AG04449 (cell line): Measurements from ENCODE around the gene ATP11B.

Experiments used
- CTCF ChIA-PET: fragments of 350-600 bp; formaldehyde crosslinking; extraction: SDS; loops from one replicate; lab custom pipeline; 2021; ENCODE audit warnings: antibody characterized with exemption; lab: Yijun Ruan, JAX
- POLR2A ChIA-PET: fragments of 400-600, 350-600 bp; formaldehyde crosslinking; extraction: SDS; loops from one replicate; lab custom pipeline; 2020; ENCODE audit warnings: antibody characterized with exemption, inconsistent platforms; lab: Yijun Ruan, JAX
- DNase-seq: peaks from one replicate; pipeline ENCODE4 v3.0.0-alpha.2; 2010; ENCODE audit warnings: low read depth, low spot score
- H3K4me3 ChIP-seq: 2 replicates; pipeline ENCODE4 v1.5.1; 2011; ENCODE audit warnings: low read depth, mild to moderate bottlenecking, control low read depth, low read length
- CTCF ChIP-seq: IDR thresholded peaks from one replicate; pipeline ENCODE4 v1.5.1; 2011; ENCODE audit warnings: mild to moderate bottlenecking, moderate library complexity, low read length, control low read depth, inconsistent platforms; ENCODE audit not compliant: insufficient read depth; ENCODE audit errors: missing control alignments

The ATP11B gene

DNA sequence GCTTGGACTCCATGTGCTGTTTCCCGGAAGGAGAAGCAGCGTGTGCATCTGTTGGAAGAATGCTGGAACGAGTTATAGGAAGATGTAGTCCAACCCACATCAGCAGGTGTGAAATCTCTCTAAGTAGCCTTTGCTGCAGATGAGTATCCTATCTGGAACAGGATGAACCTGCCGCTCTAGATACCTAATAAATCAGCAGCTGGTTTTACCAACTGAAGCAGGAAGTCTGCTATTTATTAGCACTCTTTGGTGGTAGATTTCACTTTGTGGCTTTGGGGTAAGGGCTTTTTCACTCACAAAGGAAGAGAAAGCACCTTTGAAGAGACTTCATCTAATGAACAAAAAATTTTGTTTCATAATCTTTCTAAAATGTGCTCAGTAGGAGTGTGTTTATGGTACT lies 120.6 kb downstream of the ATP11B start:
- DNase-seq = no peak
- TF ChIP-seq CTCF = no peak
- POLR2A ChIA-PET = no interaction called here
- no peak overlapping the region for H3K4me3 ChIP-seq
- CTCF ChIA-PET = interaction anchor here (1.5 kb wide), 1 partner anchor 10 kb away, joined by 7 read pairs; no protein-coding TSS in a partner anchor

- no peak for TF ChIP-seq CTCF
- POLR2A ChIA-PET = no interaction called here
These were observed 121.0 kb downstream of the ATP11B start for GRCh38 chr3:182914341-182914740.

GRCh38 chr3:182917134-182917533 lies 123.8 kb downstream of the ATP11B start:
- H3K4me3 ChIP-seq = no peak overlapping the region
- ChIA-PET CTCF (interaction anchor here (1.0 to 2.1 kb wide), 3 partner anchors 8 to 468 kb away, joined by 3 to 6 read pairs (median 4); no protein-coding TSS in a partner anchor), POLR2A (no interaction called here)
- no peak for TF ChIP-seq CTCF
- DNase-seq = no peak

More at GRCh38 chr3:182914341-182914740, 121.0 kb downstream of the ATP11B start:
- CTCF ChIA-PET = no interaction called here
- no peak overlapping the region for H3K4me3 ChIP-seq
- no peak for DNase-seq

DNA sequence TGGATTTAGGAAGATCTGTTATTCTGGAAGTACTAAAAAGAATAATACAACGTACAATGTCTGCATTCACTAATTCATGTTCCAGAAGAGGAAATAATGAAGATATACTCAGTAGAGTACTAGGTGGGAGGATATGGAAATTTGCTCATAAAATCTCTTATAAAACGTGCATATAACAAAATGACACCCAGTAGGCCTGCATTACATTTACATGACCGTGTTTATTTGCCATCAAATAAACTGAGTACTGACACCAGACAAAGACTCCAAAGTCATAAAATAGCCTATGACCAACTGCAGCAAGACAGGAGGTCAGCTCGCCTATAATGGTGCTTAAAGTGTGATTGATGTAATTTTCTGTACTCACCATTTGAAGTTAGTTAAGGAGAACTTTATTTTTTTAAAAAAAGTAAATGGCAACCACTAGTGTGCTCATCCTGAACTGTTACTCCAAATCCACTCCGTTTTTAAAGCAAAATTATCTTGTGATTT lies 126.6 kb downstream of the ATP11B start:
- CTCF ChIA-PET = interaction anchor here (1.2 to 3.0 kb wide), 2 partner anchors 10 to 12 kb away, joined by 4 to 10 read pairs; no protein-coding TSS in a partner anchor
- H3K4me3 ChIP-seq = no peak overlapping the region
- no peak for DNase-seq
- no peak for TF ChIP-seq CTCF
- POLR2A ChIA-PET = interaction anchor here (0.6 kb wide), 1 partner anchor 10 kb away, joined by 4 read pairs; no protein-coding TSS in a partner anchor

DNA sequence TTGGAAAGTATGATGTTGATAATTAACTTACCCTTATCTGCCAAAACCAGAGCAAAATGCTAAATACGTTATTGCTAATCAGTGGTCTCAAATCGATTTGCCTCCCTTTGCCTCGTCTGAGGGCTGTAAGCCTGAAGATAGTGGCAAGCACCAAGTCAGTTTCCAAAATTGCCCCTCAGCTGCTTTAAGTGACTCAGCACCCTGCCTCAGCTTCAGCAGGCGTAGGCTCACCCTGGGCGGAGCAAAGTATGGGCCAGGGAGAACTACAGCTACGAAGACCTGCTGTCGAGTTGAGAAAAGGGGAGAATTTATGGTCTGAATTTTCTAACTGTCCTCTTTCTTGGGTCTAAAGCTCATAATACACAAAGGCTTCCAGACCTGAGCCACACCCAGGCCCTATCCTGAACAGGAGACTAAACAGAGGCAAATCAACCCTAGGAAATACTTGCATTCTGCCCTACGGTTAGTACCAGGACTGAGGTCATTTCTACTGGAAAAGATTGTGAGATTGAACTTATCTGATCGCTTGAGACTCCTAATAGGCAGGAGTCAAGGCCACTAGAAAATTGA lies 127.3 kb downstream of the ATP11B start:
- ChIA-PET POLR2A (no interaction called here), CTCF (interaction anchor here (1.2 to 3.0 kb wide), 2 partner anchors 10 to 12 kb away, joined by 4 to 10 read pairs; no protein-coding TSS in a partner anchor)
- DNase-seq = no peak
- no peak overlapping the region for H3K4me3 ChIP-seq
- TF ChIP-seq CTCF = no peak

GRCh38 chr3:182921665-182922355 lies 128.5 kb downstream of the ATP11B start:
- no peak for TF ChIP-seq CTCF
- no peak overlapping the region for H3K4me3 ChIP-seq
- ChIA-PET CTCF (interaction anchor here (0.8 to 3.0 kb wide), 3 partner anchors 11 to 20 kb away, joined by 3 to 10 read pairs (median 4); no protein-coding TSS in a partner anchor), POLR2A (interaction anchor here (0.6 kb wide), 1 partner anchor 28 kb away, joined by 4 read pairs; no protein-coding TSS in a partner anchor)
- no peak for DNase-seq
